Erythroblast (primary cell): ENCODE results near the gene CCDC187.

Source experiments
- DNase-seq, 2 experiments: peaks; one replicate each; lab custom pipeline; 2025; lab: John Stamatoyannopoulos, UW
- GATA1 ChIP-seq: IDR thresholded peaks from 2 replicates; pipeline ENCODE4 v1.6.1; 2011; ENCODE audit warnings: low read depth, mild to moderate bottlenecking, control low read depth, low read length, moderate library complexity
- POLR2A ChIP-seq: IDR thresholded peaks from 2 replicates; pipeline ENCODE4 v1.6.1; 2011; ENCODE audit warnings: mild to moderate bottlenecking, low read length

The CCDC187 gene

DNA sequence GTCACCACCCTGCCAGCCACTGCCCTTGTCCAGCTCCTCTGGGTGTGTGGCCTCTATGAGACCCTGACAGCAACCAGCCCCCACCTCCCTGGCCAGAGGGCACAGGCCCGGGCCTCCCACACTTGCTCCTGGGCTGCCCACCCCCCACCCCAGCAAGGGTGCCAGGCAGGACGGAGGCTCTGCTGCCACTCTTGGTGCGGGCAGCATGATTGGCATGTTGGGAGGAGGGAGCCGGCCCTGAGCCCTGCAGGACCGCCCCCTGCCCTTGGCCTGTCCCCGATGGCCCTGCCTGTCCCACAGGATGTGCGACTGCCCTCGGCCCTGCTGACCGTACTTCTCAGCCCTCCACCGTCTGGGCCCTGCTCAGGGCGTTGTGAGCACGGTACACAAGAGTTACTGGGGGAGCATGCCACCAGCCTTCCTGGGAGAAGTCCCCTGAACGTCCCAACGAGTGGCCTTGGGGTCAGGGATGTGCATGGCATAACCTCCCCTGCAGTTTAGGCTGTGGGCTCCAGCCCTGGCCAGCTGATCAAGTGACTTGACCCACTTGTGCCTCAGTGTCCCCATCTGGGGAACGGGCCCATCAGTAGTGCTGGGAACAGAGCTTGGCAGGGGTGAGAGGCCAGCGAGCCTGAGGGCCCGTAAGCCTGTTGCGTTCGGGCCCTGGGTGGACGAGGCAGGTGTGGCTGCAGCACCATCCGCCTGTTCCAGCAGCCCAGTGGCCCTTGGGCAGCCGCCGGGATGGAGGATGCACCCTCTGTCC lies 39.4 kb upstream of the CCDC187 start:
- TF ChIP-seq POLR2A (no peak), GATA1 (no peak)
- DNase-seq: no peak

DNA sequence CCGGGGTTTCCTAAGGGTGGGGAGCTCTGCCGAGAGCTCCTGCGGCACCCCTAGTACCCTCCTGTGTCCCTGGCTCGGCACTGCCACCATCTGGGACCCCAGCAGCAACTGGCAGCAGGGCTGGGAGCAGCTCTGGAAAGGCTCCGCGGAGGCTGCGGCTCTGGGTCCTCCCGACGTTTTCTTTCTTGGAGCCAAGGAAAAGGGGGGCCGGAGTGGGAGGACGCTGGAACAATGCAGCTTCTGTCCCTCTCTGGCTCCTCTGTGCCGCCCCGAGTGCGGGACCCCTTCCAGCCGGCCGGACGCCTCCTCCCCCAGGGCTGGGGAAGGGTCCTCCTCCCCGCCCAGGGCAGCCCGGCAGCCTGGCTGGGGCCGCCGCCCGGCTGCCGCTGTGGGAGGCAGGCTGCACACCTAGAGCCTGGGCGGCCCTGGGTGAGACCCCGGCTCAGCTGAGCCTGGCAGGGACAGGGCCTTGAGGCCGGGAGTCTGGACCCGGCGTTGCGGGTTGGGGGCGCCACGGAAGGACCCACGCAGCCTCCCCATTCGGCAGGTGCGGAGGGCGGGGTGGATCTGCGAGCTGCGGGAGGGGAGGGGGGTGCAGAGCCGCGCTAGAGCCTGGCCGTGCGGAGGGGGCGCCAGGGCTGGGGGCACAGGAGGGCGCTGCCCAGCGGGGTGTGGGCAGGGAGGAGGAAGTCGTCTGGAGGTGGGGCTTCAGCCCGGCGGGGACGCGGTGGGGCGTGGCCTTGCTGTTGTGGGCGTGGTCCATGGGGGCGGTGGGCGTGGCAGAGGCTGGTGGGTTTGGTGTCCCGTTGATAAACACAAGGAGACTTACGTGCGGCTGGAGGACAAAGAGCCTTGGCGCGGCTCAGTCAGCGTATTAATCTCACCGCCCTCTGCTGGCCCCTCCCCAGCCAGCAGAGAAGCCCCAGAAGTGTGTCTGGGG lies 38.6 kb upstream of the CCDC187 start:
- TF ChIP-seq GATA1 (no peak), POLR2A (no peak)
- peak; percentile 93 to 95 for DNase-seq

DNA sequence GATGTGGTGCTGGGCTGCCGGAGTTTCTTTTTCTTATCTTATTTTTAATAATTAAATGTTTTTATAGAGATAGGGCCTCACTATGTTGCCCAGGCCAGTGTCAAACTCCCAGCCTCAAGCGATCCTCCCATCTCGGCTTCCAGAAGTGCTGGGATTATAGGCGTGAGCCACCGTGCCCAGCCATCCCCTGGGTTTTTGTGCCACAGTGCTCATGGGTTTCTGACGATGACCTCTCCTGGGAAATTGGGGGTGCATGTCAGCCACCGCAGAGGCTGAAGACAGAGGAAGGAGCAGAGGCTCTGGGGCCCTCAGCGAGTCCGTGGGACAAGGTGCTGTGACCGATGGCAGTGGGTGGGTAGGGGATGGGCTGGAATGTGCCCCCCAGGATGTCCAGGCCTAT lies 37.9 kb upstream of the CCDC187 start:
- no peak for DNase-seq
- TF ChIP-seq GATA1: no peak
- no peak for TF ChIP-seq POLR2A

DNA sequence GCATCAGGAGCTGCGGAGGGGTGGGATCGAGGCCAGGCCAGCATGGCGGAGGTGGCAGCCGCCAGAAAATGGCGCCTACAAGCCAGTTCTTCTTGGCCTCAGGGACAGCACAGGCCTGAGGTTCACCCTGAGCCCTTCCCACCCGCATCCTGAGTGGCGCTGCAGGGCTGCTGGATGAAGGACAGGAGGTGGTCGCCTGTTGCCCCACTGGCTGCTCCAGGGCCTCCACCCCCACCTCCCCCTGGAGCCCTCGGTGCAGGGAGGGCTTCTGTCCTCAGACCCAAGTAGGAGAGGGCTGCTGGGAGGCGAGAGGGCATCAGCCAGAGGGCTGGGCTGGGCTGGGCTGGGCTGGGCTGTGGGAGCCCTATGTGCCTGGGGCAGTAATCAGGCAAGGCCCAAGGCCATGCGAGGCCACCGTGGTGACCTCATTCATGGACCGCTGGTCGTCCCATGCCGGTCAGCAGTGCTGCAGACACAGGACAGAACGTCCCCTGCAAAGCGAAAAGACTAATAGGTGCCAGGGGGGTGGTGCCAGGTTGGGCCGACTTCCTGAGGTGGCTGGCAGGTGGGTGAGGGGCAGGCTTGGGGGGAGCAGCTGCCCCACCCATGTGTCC lies 37.3 kb upstream of the CCDC187 start:
- TF ChIP-seq GATA1 (no peak), POLR2A (no peak)
- DNase-seq: no peak

DNA sequence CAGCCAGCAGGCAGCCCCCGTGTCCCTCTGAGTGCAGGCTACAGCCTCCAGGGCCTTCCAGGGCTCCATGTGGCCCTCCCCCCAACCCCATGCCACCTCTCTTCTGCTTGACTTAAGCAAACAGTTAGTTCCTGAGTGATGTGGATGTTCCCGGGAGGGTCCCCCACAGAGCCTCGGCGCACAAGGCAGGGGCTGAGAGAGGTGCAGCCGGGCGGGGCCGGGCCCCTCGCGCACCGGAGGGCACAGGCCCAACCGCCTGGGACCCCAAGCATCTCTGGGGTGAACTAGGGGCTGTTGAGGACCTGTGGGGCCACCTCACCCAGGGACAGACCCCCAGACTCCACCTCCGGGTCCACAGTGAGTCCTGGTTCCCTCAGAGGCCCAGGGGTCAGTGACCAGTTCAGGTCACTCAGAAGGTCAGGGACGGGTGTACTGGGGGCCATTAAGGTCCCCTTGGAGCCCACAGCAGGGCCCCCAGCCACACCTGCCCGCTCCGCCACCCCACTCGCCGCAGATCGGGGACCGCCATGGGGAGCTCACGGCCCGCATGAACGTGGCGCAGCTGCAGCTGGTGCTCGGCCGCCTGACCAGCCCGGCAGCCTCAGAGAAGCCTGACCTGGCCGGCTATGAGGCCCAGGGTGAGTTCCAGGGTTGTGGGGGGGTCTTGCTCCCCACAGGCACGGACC lies 36.6 kb upstream of the CCDC187 start:
- TF ChIP-seq POLR2A (no peak), GATA1 (no peak)
- no peak for DNase-seq

DNA sequence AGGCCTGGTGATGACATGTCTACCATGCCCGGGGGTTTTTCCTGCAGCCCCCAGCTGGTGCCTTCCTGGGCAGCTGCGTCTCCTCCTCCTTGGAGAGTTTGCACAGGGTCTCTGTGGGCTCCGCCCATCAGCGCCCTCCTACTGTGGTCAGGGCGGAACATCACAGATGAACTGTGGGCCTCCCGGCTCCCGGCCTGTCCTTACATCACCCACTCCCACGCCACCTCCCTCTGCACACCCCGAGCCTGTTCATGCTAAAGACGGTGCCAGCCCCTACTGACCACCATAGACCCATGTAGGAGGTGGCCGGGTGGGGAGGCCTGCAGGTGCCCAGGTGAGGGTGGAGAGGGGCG lies 36.0 kb upstream of the CCDC187 start:
- TF ChIP-seq POLR2A (no peak), GATA1 (no peak)
- DNase-seq: no peak

DNA sequence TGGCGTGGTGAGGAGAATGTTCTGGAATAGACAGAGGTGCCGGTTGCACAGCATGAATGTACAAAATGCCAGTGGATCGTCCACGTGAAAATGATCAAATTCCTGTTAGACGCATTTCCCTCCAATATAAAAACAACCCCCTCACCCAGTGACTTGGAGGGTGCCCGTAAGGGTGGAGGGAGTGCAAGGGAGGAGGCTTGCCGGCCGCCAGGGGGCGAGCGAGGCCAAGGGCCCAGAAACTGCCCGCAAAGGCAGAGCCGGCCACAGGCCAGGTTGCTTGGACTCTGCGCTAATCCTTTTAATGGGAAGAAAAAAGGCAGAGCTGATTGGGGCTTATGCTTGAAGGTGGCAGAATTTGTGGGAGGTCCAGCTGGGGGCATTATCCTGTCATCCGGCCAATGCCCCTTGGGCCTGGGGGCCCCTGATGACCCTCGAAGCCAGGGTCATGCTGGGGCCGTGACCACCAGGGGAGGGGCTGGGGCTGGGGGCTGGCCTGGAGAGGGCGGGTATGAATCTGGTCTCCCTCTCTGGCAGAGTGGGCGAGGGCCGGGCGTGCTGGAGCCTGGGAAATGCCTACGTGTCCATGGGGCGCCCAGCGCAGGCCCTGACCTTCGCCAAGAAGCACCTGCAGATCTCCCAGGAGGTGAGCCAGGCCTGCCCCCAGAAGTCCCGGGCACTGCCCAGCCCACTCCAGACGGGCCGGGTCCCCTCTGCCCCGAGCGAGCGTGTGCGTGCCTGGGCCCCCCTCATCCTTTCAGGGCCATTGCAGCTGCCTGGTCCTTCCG lies 35.5 kb upstream of the CCDC187 start:
- DNase-seq: peak; percentile 79 to 89
- no peak for TF ChIP-seq POLR2A
- no peak for TF ChIP-seq GATA1

DNA sequence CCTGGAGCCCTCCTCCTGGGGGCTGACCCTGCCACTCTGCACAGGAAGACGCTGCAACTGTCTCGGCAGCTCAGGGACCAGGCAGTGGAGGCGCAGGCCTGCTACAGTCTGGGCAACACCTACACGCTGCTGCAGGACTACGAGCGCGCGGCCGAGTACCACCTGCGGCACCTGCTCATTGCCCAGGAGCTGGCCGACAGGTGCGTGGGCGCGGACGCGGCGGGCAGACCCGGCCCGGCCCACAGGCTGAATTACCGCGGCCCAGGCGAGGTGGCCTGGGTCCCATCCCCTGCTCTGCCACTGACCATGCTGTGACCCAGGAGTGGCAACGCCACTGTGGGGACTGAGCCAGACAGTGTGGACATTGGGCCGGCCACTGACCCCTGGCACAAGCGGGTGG lies 34.6 kb upstream of the CCDC187 start:
- DNase-seq: no peak
- TF ChIP-seq GATA1 (no peak), POLR2A (no peak)

DNA sequence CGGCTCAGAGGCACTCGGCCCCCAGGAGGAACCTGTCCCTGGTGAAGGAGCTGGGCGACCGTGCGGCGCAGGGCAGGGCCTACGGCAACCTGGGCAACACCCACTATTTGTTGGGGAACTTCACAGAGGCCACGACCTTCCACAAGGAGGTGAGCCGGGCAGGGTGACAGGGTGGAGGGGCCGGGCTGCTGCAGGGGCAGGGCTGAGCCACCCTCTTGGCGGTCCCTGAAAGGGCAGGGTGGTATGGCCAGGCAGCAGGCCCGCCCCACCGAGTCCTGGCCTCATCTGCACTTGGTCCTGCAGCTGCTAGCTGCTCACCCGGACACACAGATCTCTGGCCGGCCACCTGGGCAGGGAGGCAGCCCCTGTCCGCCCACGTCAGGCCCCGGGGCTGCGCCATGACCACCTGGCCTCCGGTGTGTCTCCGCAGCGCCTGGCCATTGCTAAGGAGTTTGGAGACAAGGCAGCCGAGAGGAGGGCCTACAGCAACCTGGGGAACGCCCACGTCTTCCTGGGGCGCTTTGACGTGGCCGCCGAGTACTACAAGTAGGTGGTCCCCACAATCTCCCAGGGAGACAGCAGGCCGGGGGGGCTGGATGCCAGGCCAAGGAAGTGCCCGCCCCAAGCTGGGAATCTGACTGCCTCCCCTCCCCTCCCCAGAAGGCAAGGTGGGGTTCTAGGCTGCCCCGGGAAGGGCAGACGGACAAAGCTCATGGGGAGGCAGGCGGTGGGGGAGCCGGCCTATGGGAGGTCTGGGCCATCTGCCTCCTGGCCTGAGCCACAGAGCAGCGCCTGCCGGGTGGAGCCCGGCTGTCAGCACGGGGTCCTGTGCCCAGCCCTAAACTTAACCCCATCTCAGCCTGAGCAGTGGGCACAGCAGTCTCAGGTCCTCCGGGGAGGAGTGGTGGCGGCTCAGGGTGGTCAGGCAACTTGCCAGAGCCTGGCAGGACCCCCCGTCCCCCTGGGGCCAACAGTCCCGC lies 33.8 kb upstream of the CCDC187 start:
- no peak for TF ChIP-seq POLR2A
- TF ChIP-seq GATA1: no peak
- DNase-seq: no peak

DNA sequence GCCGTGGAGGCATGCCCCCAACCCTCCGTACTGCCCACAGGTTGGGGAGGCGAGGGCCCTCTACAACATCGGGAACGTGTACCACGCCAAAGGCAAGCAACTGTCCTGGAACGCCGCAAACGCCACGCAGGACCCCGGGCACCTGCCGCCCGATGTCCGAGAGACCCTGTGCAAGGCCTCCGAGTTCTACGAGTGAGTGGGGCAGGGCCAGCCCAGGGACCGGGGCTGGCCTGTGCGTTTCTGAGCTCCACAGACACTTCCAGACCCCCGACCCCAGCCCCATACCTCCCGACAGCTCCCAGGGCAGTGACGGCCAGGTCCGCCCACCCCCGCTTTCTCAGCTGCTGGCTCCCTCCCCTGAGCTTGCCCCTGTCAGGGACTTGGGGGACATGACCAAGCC lies 33.0 kb upstream of the CCDC187 start:
- DNase-seq: no peak
- TF ChIP-seq GATA1 (no peak), POLR2A (no peak)

DNA sequence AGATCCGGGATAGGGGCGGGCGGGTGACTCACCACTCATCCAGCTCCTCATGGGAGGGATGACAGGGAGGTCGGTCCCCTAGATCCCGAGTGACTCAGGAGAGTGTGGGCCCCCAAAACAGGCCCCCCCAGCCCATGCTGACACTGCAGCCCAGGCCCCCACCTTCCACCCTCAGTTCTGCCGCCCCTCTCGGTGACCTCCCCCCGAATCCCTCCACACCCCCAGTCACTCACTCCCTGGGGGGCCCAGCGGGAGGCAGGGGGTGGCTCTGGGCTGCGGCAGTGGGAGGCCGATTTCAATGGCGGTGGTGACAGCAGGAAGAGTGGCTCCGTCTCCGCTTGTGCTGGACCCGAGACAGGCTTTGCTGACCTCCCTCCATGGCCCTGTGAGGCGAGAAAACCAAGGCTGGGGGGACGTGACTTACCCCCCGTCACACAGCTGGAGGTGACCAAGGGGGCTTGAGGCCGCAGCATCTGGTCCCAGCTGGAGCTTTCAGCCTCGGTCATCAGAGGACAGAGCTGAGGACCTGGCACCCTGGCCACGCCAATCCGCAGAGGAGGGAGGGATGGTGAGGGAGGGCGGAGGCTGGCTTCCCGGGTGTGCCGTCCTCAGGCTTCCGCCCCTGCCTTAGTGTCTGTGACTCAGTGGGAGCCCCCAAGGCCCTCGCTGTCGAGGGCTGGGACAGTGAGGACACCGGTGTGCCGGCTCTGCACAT lies 32.4 kb upstream of the CCDC187 start:
- TF ChIP-seq POLR2A (no peak), GATA1 (no peak)
- no peak for DNase-seq
